Activated T-cell treated with anti-CD3 and anti-CD28 coated beads, Interleukin-2, amount 50 U/mL, for 24 hours (primary cell): ENCODE results near the gene PRKCE.

ENCODE experiments used
- DNase-seq: peaks from one replicate; pipeline ENCODE4 v3.0.0-alpha.2; 2020
- H3K27ac Mint-ChIP-seq: 2 replicates; pipeline ENCODE4 v1.8.0; 2020; ENCODE audit warnings: mild to moderate bottlenecking, mixed read lengths
- H3K27me3 Mint-ChIP-seq: 2 replicates; pipeline ENCODE4 v1.8.0; 2020; ENCODE audit warnings: mixed read lengths
- H3K36me3 Mint-ChIP-seq: 2 replicates; pipeline ENCODE4 v1.8.0; 2020; ENCODE audit warnings: low read depth, mixed read lengths
- H3K4me1 Mint-ChIP-seq: 2 replicates; pipeline ENCODE4 v1.8.0; 2020; ENCODE audit warnings: low read depth, mixed read lengths
- H3K4me3 Mint-ChIP-seq: 2 replicates; pipeline ENCODE4 v1.8.0; 2020; ENCODE audit warnings: mild to moderate bottlenecking, moderate library complexity, mixed read lengths
- H3K9me3 Mint-ChIP-seq: 2 replicates; pipeline ENCODE4 v1.8.0; 2020; ENCODE audit warnings: mixed read lengths

Gene PRKCE

GRCh38 chr2:45944074-45944473 is 292.6 kb downstream of the PRKCE start:
- Mint-ChIP-seq H3K4me1 (no peaks in the 10 kb centered on the region), H3K9me3 (no peaks in the 10 kb centered on the region), H3K27me3 (no peaks in the 10 kb centered on the region), H3K36me3 (no peaks in the 10 kb centered on the region), H3K27ac (no peak overlapping the region), H3K4me3 (no peak overlapping the region)
- no peak for DNase-seq

- H3K27me3 Mint-ChIP-seq: no peaks in the 10 kb centered on the region
- H3K36me3 Mint-ChIP-seq: no peaks in the 10 kb centered on the region
- no peaks in the 10 kb centered on the region for H3K9me3 Mint-ChIP-seq
- H3K27ac Mint-ChIP-seq: no peak overlapping the region
- H3K4me3 Mint-ChIP-seq: no peak overlapping the region
- DNase-seq: no peak
- no peaks in the 10 kb centered on the region for H3K4me1 Mint-ChIP-seq
Measured at GRCh38 chr2:45945302-45945717, 293.8 kb downstream of the PRKCE start.

GRCh38 chr2:45946023-45946422 is 294.5 kb downstream of the PRKCE start:
- H3K27ac Mint-ChIP-seq: no peak overlapping the region
- no peaks in the 10 kb centered on the region for H3K36me3 Mint-ChIP-seq
- H3K4me3 Mint-ChIP-seq: no peak overlapping the region
- no peaks in the 10 kb centered on the region for H3K27me3 Mint-ChIP-seq
- no peaks in the 10 kb centered on the region for H3K9me3 Mint-ChIP-seq
- no peak for DNase-seq
- no peaks in the 10 kb centered on the region for H3K4me1 Mint-ChIP-seq

GRCh38 chr2:45950606-45951005 is 299.1 kb downstream of the PRKCE start:
- Mint-ChIP-seq H3K27me3 (no peaks in the 10 kb centered on the region), H3K4me3 (no peak overlapping the region), H3K4me1 (peaks cover 4% of the 10 kb centered on the region), H3K9me3 (no peaks in the 10 kb centered on the region), H3K36me3 (no peaks in the 10 kb centered on the region), H3K27ac (no peak overlapping the region)
- DNase-seq: no peak

- H3K36me3 Mint-ChIP-seq: no peaks in the 10 kb centered on the region
- no peak overlapping the region for H3K27ac Mint-ChIP-seq
- DNase-seq: no peak
- no peaks in the 10 kb centered on the region for H3K27me3 Mint-ChIP-seq
- no peaks in the 10 kb centered on the region for H3K9me3 Mint-ChIP-seq
- H3K4me3 Mint-ChIP-seq: no peak overlapping the region
- H3K4me1 Mint-ChIP-seq: peaks cover 4% of the 10 kb centered on the region
Measured at GRCh38 chr2:45951025-45951727, 299.7 kb downstream of the PRKCE start.

GRCh38 chr2:45952591-45952990 is 301.1 kb downstream of the PRKCE start:
- no peak for DNase-seq
- no peak overlapping the region for H3K27ac Mint-ChIP-seq
- peaks cover 4% of the 10 kb centered on the region for H3K4me1 Mint-ChIP-seq
- H3K4me3 Mint-ChIP-seq: no peak overlapping the region
- H3K9me3 Mint-ChIP-seq: no peaks in the 10 kb centered on the region
- no peaks in the 10 kb centered on the region for H3K27me3 Mint-ChIP-seq
- no peaks in the 10 kb centered on the region for H3K36me3 Mint-ChIP-seq

GRCh38 chr2:45953376-45954027 is 302.0 kb downstream of the PRKCE start:
- H3K36me3 Mint-ChIP-seq: no peaks in the 10 kb centered on the region
- H3K27me3 Mint-ChIP-seq: no peaks in the 10 kb centered on the region
- no peak for DNase-seq
- no peak overlapping the region for H3K27ac Mint-ChIP-seq
- H3K9me3 Mint-ChIP-seq: no peaks in the 10 kb centered on the region
- H3K4me1 Mint-ChIP-seq: peaks cover 4% of the 10 kb centered on the region
- H3K4me3 Mint-ChIP-seq: no peak overlapping the region

- no peak for DNase-seq
- Mint-ChIP-seq H3K27me3 (no peaks in the 10 kb centered on the region), H3K4me1 (peaks cover 4% of the 10 kb centered on the region), H3K36me3 (no peaks in the 10 kb centered on the region), H3K4me3 (no peak overlapping the region), H3K9me3 (no peaks in the 10 kb centered on the region), H3K27ac (no peak overlapping the region)
Measured at GRCh38 chr2:45954233-45954850, 302.9 kb downstream of the PRKCE start.

GRCh38 chr2:45957533-45958227 is 306.2 kb downstream of the PRKCE start:
- Mint-ChIP-seq H3K9me3 (no peaks in the 10 kb centered on the region), H3K36me3 (no peaks in the 10 kb centered on the region), H3K4me3 (no peak overlapping the region), H3K27me3 (no peaks in the 10 kb centered on the region), H3K4me1 (no peaks in the 10 kb centered on the region), H3K27ac (no peak overlapping the region)
- no peak for DNase-seq

GRCh38 chr2:45960057-45960863 is 308.8 kb downstream of the PRKCE start:
- Mint-ChIP-seq H3K9me3 (no peaks in the 10 kb centered on the region), H3K27me3 (no peaks in the 10 kb centered on the region), H3K4me1 (peaks cover 16% of the 10 kb centered on the region), H3K27ac (no peak overlapping the region), H3K4me3 (no peak overlapping the region), H3K36me3 (no peaks in the 10 kb centered on the region)
- DNase-seq: no peak

- Mint-ChIP-seq H3K9me3 (no peaks in the 10 kb centered on the region), H3K27ac (no peak overlapping the region), H3K4me1 (peaks cover 16% of the 10 kb centered on the region), H3K4me3 (no peak overlapping the region), H3K27me3 (no peaks in the 10 kb centered on the region), H3K36me3 (no peaks in the 10 kb centered on the region)
- DNase-seq: no peak
Measured at GRCh38 chr2:45962177-45962921, 310.9 kb downstream of the PRKCE start.

GRCh38 chr2:45963816-45964215 is 312.3 kb downstream of the PRKCE start:
- Mint-ChIP-seq H3K4me1 (peaks cover 16% of the 10 kb centered on the region), H3K27ac (no peak overlapping the region), H3K27me3 (no peaks in the 10 kb centered on the region), H3K36me3 (no peaks in the 10 kb centered on the region), H3K9me3 (no peaks in the 10 kb centered on the region), H3K4me3 (no peak overlapping the region)
- DNase-seq: no peak

GRCh38 chr2:45964223-45964841 is 312.9 kb downstream of the PRKCE start:
- DNase-seq: no peak
- no peaks in the 10 kb centered on the region for H3K9me3 Mint-ChIP-seq
- H3K4me3 Mint-ChIP-seq: no peak overlapping the region
- no peaks in the 10 kb centered on the region for H3K36me3 Mint-ChIP-seq
- H3K27ac Mint-ChIP-seq: no peak overlapping the region
- H3K27me3 Mint-ChIP-seq: no peaks in the 10 kb centered on the region
- H3K4me1 Mint-ChIP-seq: peaks cover 16% of the 10 kb centered on the region
